ENCODE data around the gene CELF4.

The CELF4 gene

DNA sequence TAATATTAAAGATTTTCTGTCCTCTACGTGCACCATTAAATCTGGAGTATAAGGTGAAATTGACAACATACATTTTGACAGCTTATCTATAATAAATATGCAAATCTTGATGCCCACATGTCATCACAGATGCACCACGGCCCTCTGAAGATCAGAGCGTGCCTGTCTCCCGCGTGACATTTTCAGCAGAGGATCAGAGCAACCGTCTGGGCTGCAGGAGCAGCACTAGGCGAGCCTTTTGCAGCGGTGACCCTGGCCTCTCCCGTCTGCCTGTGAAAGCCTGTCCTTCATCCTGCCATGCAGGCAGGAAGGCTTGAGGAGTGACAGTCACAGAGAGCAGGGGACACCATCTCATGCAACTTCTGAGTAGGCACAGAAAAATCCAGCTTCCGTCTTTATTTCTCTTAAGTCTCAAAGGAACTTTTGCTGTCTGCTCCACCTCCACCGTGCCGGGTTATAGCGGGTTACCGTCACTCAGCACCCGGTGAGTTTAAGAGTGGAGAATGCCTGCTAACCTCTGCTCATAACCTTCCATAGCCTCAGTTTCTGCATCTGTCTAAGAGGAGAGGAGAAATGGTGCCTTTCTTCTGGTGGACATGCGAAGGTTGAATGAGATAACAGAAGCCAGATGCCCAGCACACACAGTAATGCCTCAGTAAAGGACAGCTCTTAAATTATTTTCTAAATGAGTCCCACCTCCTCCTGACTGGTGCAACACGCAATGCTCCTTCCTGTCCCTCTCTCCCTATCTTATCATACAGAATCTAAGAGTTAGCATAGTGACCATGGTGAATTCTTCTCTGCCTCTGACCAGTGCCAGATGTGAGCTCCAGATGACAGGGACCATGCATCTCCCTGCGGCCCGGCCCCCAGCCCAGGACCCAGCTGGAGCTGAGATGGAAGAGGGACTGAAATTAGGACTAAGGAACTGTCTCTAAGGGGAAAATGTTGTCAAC, 43.8 kb downstream of the CELF4 start:
- no peak for DNase-seq

DNA sequence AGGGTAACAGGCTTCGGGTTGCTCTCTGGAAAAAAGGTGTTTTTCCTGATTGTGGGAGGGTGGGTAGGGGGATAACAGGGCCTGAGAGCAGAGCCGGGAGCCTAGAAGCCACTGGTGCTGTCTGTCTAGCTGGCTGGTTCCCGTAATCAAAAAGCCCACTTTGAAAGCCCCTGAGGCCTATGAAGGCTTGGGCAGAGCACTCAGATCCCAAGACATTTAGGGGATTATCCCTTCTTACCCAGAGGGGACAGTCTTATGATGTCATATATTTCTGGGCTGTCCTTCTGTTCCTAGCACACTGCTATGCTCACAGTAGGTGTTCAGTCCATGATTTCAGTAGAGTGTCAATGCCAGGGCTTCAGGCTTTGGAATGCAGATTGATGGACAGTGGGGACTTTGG, 45.1 kb downstream of the CELF4 start:
- no peak for DNase-seq

DNA sequence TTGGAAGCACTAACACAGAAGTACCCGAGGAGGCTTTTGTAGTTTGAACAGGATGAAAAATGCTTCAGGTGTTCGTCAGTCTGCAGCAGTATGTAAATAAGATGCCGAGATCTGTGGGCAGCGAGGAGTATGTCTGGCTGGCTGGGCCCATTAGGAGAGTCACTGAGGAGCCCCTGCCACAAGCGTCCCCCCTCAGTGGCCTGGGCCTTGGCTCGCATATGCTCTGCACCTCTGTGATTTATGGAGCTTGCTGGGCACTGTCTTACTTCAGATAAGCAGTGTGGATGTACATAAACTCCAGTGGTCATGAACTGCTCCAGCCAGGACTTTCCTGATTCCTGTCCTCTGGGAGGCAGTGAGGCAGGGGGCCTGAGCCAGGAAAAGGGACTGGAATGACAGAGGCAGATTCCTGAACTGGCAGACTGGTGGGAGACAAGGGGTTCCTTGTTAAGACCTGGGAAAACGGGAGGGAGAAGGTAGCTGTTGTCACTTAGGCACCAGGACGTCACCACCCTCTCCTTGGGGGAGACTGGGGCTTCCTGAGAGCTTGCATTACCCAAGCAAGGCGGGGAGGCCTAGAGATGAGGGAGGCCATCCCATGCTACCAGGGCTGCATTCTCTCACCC, 46.0 kb downstream of the CELF4 start:
- no peak for DNase-seq

GRCh38 chr18:37516361-37516853, 49.2 kb downstream of the CELF4 start:
- no peak for DNase-seq

DNA sequence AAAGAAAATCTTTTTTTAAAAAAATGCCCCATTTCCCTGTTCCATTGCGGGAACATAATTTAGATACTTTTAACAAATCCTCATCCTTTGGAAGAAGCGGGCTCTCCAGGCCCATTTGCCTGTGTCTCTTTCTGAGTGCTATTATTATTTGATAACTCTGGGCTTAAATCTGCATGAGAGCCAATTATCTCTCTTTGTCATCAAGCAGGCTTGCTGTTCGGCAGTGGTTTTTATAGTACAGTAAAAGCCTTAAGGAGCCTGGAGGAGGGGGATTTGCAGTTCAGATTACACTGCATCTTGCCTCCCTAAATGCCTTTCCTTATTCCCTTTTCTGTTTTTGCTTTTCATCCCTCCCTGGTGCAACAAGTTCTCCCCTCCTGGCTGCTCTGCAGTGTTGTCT, 50.6 kb downstream of the CELF4 start:
- no peak for DNase-seq

DNA sequence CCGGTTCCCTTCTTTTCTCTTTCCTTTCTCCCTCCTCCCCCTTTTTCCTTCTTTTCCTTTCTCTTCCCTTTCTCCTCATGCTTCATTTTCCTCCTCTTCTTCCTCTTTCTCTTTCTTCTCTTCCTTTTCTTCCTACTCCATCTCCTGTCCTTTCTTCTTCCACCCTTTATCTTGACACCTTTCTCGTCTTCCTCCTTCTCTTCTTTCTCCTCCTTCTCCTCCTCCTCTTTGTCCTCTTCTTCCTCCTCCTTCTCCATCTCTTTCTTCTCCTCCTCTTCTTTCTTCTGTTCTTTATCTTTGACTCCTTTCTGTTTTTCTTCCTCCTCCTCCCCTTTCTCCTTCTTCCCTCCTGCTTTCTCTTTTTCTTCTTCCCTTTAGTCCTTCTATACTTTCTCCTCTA, 53.2 kb downstream of the CELF4 start:
- DNase-seq: no peak

GRCh38 chr18:37511721-37512298, 53.8 kb downstream of the CELF4 start:
- no peak for DNase-seq

DNA sequence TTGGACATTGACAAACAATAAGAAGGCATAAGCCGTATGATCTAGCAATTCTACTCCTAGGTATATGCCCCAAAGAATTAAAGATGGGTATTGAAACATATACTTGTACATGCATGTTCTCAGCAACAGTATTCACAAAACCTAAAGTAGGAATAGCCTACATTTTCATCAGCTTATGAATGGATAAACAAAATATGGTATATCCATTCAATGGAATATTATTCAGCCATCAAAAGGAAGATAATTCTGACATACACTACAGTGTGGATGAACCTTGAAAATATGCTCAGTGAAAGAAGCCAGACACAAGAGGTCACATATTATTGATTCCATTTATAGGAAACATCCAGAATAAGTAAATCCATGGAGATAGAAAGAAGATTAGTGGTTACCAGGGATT, 56.0 kb downstream of the CELF4 start:
- no peak for DNase-seq

DNA sequence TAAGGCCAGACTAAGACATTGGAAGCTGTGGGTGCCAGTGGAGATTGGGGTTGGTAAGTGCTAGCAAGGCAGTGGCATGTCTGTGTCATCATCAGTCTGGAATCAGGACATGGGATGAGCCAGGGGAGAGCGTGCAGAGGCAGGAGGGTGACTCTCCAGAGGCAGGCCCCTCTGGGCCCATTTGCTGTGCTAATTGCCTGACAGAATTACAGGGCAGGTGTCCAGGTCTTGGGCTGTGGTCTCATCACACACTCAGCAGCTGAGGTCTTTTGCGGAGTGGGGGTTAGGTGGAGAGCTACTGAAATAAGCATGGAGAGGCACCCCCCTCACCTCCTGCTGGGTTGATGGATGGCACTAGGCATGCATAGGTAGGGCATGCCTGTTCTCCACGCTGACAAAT, 57.4 kb downstream of the CELF4 start:
- no peak for DNase-seq

DNA sequence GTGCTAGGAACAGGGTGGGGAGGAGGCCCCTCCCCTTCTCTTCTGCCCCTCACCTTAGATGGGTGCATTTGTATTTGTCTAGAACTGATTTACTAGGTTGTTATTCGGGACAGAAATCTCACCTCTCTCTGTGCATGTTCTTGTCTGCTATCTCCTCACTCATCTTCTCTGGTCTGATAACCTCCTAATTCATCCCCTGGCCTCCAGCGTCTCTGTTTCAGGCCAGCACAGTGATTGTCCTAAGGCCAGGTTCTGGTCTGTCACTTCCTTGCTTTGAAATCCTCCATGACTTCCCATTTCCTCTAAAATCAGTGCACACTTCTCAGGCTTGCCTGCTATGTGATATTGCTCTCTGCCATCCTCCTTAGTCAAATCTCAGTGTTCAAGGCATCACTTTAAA, 58.4 kb downstream of the CELF4 start:
- no peak for DNase-seq

- no peak for DNase-seq
These were observed 59.6 kb downstream of the CELF4 start for GRCh38 chr18:37506001-37506400.

DNA sequence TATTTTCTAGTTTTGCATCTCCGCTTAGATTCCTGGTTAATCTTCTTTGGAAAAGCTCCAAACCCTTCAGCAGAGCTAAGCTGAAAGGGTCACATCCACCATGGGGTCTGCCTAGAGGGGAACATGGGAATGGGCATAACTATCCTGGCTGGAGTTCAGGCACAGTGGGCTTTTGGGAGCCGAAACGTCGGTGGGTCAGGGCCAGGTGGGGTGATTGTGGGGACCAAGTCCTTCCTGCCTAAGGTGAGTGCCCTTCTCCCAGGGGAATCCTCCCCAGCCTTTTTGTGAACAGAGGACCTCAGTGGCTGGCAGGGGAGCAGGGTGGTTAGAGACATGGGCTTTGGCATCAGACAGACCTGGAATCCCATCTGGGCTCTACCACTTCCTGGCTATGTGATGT, 60.3 kb downstream of the CELF4 start:
- no peak for DNase-seq

DNA sequence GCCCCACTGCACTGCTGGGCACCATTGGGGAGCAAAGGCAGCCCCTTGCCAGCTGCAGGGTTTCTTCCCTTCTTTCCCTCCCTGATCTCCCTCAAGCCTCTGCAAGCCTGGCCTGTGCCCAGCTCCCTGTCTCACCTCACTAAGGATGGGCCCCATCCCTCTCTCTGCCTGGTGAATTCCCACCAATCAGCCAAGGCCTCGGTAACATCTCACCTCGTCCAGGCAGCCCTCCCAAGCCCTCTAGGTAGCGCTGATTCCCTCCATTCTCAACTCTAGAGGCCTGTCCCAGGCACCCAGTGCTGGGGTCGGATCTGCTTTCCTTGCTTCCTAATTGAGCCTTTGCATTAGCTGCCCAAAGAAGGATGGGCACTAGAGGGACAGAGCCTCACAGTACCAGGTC, 63.0 kb downstream of the CELF4 start:
- DNase-seq: no peak

DNA sequence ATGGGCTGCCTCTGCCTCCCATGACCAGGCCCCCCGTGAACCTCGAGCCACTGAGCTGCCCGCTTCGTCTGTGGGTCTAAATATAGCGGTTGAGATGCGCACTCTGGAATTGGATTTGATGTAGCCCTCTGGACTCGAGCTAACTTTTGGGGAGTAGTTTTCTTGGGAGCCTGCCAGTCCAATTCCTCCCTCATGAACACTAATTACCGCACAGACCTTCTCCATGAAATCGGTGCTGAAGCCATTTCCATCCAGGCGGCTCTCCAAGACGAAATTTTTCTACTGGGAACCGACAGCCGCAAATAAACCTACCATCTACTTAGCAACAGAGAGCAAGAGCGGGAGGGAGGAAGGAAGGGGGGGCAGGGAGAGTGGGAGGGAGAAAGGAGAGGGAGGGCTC, 63.6 kb downstream of the CELF4 start:
- DNase-seq: no peak

DNA sequence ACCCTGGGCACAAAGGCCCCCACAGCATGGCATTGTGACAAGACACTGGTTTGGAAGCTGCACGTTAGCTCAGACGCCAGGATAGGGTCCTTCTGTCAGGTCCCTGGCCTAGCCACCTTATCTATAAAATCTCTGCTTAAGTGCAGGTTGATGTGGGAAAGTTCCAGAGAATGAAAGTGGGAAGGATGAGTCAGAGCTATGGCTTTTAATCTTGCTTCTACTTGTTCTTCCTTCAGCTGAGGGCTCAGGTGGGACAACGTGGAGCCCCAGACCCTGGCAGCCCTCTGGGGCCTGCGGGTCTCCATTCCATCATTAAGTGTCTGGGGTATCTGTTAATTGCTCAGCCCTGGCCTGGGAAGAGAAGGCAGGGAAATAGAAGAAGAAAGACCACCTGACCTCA, 64.5 kb downstream of the CELF4 start:
- DNase-seq: no peak

- DNase-seq: no peak
These were observed 65.7 kb downstream of the CELF4 start for GRCh38 chr18:37499913-37500312.

- DNase-seq: no peak
These were observed 66.6 kb downstream of the CELF4 start for GRCh38 chr18:37499044-37499443.

GRCh38 chr18:37497853-37498518, 67.6 kb downstream of the CELF4 start:
- DNase-seq: no peak

DNA sequence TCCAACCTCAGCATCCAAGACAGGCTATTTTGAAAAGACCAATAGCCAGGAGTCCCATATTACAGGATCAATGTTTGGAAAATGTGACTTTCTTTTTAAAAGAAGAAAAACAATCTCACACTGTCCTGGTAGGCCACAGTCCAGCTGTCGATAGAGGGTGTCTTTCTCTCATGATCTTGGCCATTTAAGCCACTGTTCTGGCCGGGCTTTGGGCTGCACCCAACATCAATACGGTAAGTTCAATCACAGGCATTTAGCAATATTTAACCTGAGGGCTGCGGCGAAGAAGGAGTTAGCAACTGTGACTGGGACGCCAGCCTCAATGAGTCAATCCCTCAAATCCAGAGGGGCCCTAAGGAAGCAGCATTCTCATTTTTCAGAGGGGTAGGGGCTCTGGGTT, 69.0 kb downstream of the CELF4 start:
- no peak for DNase-seq

- no peak for DNase-seq
These were observed 70.2 kb downstream of the CELF4 start for GRCh38 chr18:37495354-37495753.

DNA sequence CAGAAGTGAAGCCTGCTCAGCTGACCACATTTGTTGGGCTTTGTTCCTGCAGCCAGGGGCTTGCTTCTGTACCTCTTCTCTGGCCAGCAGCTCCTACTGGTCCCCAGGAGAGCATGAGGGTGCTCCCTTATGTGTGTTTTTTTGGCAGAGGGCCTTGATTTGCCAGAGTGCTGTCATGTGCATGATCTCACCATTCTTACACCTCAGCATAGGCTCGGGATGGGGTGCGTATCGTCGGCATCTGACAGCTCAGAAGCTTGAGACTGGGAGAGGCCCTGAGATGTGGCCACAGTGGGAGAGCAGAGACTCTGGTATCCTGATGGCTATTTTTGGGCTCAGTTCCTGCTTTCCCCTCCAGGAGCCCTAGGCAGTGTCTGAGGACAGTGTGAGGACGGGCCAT, 71.2 kb downstream of the CELF4 start:
- no peak for DNase-seq

DNA sequence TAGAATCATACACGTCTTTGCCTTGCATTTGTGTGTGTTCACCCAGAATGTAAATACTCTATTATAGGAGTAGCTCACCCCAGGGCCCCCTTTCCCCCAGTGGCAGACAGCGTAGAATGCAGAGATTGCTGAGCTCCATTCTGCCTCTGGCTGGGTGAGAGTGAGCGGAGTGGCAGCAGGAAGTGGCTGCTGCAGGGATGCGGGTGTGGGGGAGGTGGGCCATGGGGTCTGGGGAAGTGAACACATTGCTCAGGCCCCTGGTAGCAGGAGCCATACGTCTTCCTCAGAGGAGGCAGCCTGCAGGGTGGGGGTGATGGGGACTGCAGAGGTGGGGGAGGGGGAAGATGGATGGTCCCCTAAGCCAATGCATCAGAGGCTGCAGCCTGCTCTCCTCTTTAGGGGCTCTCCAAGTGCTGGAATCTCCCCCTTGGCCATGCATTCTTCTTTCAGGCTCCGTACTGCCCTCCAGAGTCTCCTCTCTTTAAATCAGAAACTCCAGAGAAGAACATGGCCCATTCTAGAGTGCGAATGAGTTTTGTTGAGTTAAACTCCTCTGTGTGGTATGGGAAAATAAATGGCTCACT, 72.2 kb downstream of the CELF4 start:
- no peak for DNase-seq

- DNase-seq: no peak
These were observed 72.6 kb downstream of the CELF4 start for GRCh38 chr18:37492952-37493351.
